ENCODE data around the gene DDX1.

DNA sequence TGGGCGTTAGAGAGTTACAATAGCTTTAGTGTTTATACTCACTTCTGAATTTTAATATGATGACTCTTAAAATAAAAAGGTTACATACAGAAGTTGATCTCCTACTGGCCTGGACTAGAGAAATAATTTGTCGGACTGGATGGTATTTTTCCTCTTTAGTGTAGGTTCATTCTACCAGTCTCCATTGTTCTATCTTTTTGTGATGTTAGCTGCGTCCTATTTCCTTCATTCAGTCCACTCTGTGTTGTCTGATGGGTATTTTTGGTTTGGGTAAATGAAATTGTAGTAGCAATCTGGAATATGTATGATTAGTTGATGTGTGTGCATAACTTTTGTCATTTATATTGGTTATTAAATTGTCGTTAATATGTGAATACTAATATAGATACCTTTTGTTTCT lies 5.3 kb downstream of the DDX1 start:
- TF ChIP-seq SMARCB1 (IDR thresholded peaks at IDR 0.05; ENCODE audit: insufficient read length, low read depth) (no peak), IRF2 (CRISPR knock-in tag; IDR thresholded peaks at IDR 0.05) (no peak), BMI1 (IDR thresholded peaks at IDR 0.05; ENCODE audit: low read length) (no peak), FOXA1 (IDR thresholded peaks at IDR 0.05; ENCODE audit: borderline replicate concordance) (no peak), ZNF77 (CRISPR knock-in tag; IDR thresholded peaks at IDR 0.05) (no peak), POLR2AphosphoS5 (IDR thresholded peaks at IDR 0.05; ENCODE audit: control insufficient read depth, insufficient read depth, low read depth, low read length) (no peak), ZNF184 (CRISPR knock-in tag; IDR thresholded peaks at IDR 0.05) (no peak), KLF6 (CRISPR knock-in tag; IDR thresholded peaks at IDR 0.05; ENCODE audit: borderline replicate concordance) (no peak)
- TF ChIP-seq, protein P1, sequence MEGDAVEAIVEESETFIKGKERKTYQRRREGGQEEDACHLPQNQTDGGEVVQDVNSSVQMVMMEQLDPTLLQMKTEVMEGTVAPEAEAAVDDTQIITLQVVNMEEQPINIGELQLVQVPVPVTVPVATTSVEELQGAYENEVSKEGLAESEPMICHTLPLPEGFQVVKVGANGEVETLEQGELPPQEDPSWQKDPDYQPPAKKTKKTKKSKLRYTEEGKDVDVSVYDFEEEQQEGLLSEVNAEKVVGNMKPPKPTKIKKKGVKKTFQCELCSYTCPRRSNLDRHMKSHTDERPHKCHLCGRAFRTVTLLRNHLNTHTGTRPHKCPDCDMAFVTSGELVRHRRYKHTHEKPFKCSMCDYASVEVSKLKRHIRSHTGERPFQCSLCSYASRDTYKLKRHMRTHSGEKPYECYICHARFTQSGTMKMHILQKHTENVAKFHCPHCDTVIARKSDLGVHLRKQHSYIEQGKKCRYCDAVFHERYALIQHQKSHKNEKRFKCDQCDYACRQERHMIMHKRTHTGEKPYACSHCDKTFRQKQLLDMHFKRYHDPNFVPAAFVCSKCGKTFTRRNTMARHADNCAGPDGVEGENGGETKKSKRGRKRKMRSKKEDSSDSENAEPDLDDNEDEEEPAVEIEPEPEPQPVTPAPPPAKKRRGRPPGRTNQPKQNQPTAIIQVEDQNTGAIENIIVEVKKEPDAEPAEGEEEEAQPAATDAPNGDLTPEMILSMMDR (IDR thresholded peaks at IDR 0.05 in 2 of 3, conservative IDR thresholded peaks at IDR 0.05 in 1 of 3; ENCODE audit: insufficient read depth in 2 of 3, low read depth in 1 of 3, low read length in 3 of 3), result no peak

Measured in K562 (cell line).